Progenitor cell of endocrine pancreas (in vitro differentiated cells): ENCODE measurements around the gene OVOL1. TPM values are rescaled to one million over a fixed set of nuclear protein-coding genes. Genes with fewer than 3 reads are reported as not detected.

Experiments
- DNase-seq: peaks from one replicate; pipeline ENCODE4 v3.0.0; 2021; ENCODE audit warnings: low spot score; ENCODE audit not compliant: unreplicated experiment
- H3K27ac Mint-ChIP-seq: 2 replicates; pipeline ENCODE4 v1.8.0; 2021; ENCODE audit warnings: mild to moderate bottlenecking, moderate library complexity, mixed read lengths
- H3K27me3 Mint-ChIP-seq: 2 replicates; pipeline ENCODE4 v1.8.0; 2021; ENCODE audit warnings: mixed read lengths
- H3K36me3 Mint-ChIP-seq: 2 replicates; pipeline ENCODE4 v1.8.0; 2022; ENCODE audit warnings: mixed read lengths; ENCODE audit not compliant: insufficient read depth
- H3K4me1 Mint-ChIP-seq: 2 replicates; pipeline ENCODE4 v1.8.0; 2021; ENCODE audit warnings: low read depth, mixed read lengths
- H3K4me3 Mint-ChIP-seq: 2 replicates; pipeline ENCODE4 v1.8.0; 2021; ENCODE audit warnings: low read depth, mild to moderate bottlenecking, moderate library complexity, mixed read lengths
- H3K9me3 Mint-ChIP-seq: 2 replicates; pipeline ENCODE4 v1.8.0; 2021; ENCODE audit warnings: low read depth, mixed read lengths
- CTCF ChIP-seq: fragments of 200-600 bp; sonication (generic); IDR thresholded peaks from one replicate; pipeline ENCODE4 v1.5.0; 2021; ENCODE audit warnings: antibody characterized with exemption, mild to moderate bottlenecking; ENCODE audit not compliant: unreplicated experiment
- total RNA-seq: library from RNA; stranded (reverse); gene quantifications from 2 replicates; pipeline ENCODE4 v1.2.1, GENCODE V29; 2021

The OVOL1 gene
- total RNA-seq, 1 donor from 2014 or later = 12.7 TPM

GRCh38 chr11:65808744-65809341 is 22.0 kb downstream of the OVOL1 start:
- TF ChIP-seq CTCF = no peak
- peaks cover 2% of the 10 kb centered on the region for H3K36me3 Mint-ChIP-seq
- peaks cover 11% of the 10 kb centered on the region for H3K27me3 Mint-ChIP-seq
- H3K4me1 Mint-ChIP-seq = peaks cover 2% of the 10 kb centered on the region
- H3K9me3 Mint-ChIP-seq = no peaks in the 10 kb centered on the region
- H3K27ac Mint-ChIP-seq = no peak overlapping the region
- H3K4me3 Mint-ChIP-seq = no peak overlapping the region
- no peak for DNase-seq

GRCh38 chr11:65809496-65809895 is 22.6 kb downstream of the OVOL1 start:
- Mint-ChIP-seq H3K4me1 (peaks cover 5% of the 10 kb centered on the region), H3K27ac (no peak overlapping the region), H3K4me3 (no peak overlapping the region), H3K9me3 (no peaks in the 10 kb centered on the region), H3K27me3 (peaks cover 9% of the 10 kb centered on the region), H3K36me3 (peaks cover 3% of the 10 kb centered on the region)
- no peak for DNase-seq
- no peak for TF ChIP-seq CTCF

- no peak for TF ChIP-seq CTCF
- H3K36me3 Mint-ChIP-seq = peaks cover 3% of the 10 kb centered on the region
- no peak for DNase-seq
- no peak overlapping the region for H3K4me3 Mint-ChIP-seq
- no peak overlapping the region for H3K27ac Mint-ChIP-seq
- H3K4me1 Mint-ChIP-seq = peaks cover 13% of the 10 kb centered on the region
- H3K9me3 Mint-ChIP-seq = no peaks in the 10 kb centered on the region
- peaks cover 9% of the 10 kb centered on the region for H3K27me3 Mint-ChIP-seq
Measured at GRCh38 chr11:65810046-65810868, 23.4 kb downstream of the OVOL1 start.

- no peak for DNase-seq
- Mint-ChIP-seq H3K9me3 (no peaks in the 10 kb centered on the region), H3K27me3 (peaks cover 9% of the 10 kb centered on the region), H3K27ac (no peak overlapping the region), H3K4me3 (no peak overlapping the region), H3K36me3 (peaks cover 6% of the 10 kb centered on the region), H3K4me1 (peaks cover 18% of the 10 kb centered on the region)
- TF ChIP-seq CTCF = no peak
Measured at GRCh38 chr11:65811764-65812475, 25.1 kb downstream of the OVOL1 start.
